Liver (tissue), 3 donors: ENCODE measurements around the gene NUP214.

Experiments
- ATF3 ChIP-seq: IDR thresholded peaks from 2 replicates; pipeline ENCODE4 v1.6.1; 2016; ENCODE audit warnings: antibody characterized with exemption
- CTCF ChIP-seq: fragments of 150-350 bp; IDR thresholded peaks from 2 replicates; pipeline ENCODE4 v1.5.1; 2017; ENCODE audit warnings: improper control_type of control experiment, low read depth, low read length; ENCODE audit not compliant: missing input control
- EGR1 ChIP-seq, 2 donors: IDR thresholded peaks; 2 replicates each; pipeline ENCODE4 v1.6.1; 2016 to 2018; ENCODE audit warnings: antibody characterized with exemption in 2 of 2, low read depth in 2 of 2
- FOXA2 ChIP-seq: IDR thresholded peaks from 2 replicates; pipeline ENCODE4 v1.6.1; 2016; ENCODE audit warnings: antibody characterized with exemption
- GABPA ChIP-seq, 2 donors: IDR thresholded peaks in 1 of 2; conservative IDR thresholded peaks in 1 of 2; 2 replicates each; pipeline ENCODE4 v1.6.1; 2016; ENCODE audit warnings: antibody characterized with exemption in 2 of 2, mild to moderate bottlenecking in 1 of 2, moderate library complexity in 1 of 2
- JUND ChIP-seq, 2 donors: IDR thresholded peaks; 2 replicates each; pipeline ENCODE4 v1.6.1; 2016; ENCODE audit warnings: antibody characterized with exemption in 2 of 2
- MAX ChIP-seq: IDR thresholded peaks from 2 replicates; pipeline ENCODE4 v1.6.1; 2016; ENCODE audit warnings: antibody characterized with exemption
- RAD21 ChIP-seq, 2 donors: IDR thresholded peaks; 2 replicates each; pipeline ENCODE4 v1.6.1; 2016; ENCODE audit warnings: antibody characterized with exemption in 2 of 2, mild to moderate bottlenecking in 2 of 2
- REST ChIP-seq: IDR thresholded peaks from 2 replicates; pipeline ENCODE4 v1.6.1; 2016; ENCODE audit warnings: antibody characterized with exemption, mild to moderate bottlenecking
- RXRA ChIP-seq, 2 donors: IDR thresholded peaks; 2 replicates each; pipeline ENCODE4 v1.6.1; 2017 to 2018; ENCODE audit warnings: antibody characterized with exemption in 2 of 2, mild to moderate bottlenecking in 1 of 2
- SP1 ChIP-seq: IDR thresholded peaks from 2 replicates; pipeline ENCODE4 v1.6.1; 2018; ENCODE audit warnings: antibody characterized with exemption, mild to moderate bottlenecking
- TAF1 ChIP-seq: conservative IDR thresholded peaks from 2 replicates; pipeline ENCODE4 v1.6.1; 2016; ENCODE audit warnings: antibody characterized with exemption, mild to moderate bottlenecking
- YY1 ChIP-seq: IDR thresholded peaks from 2 replicates; pipeline ENCODE4 v1.6.1; 2016; ENCODE audit warnings: antibody characterized with exemption, mild to moderate bottlenecking
- ZBTB33 ChIP-seq: IDR thresholded peaks from 2 replicates; pipeline ENCODE4 v1.6.1; 2016; ENCODE audit warnings: antibody characterized with exemption
- donor health status: healthy.
- donor health status: healthy.

- no peak for TF ChIP-seq REST
- TF ChIP-seq CTCF = no peak
- no peak for TF ChIP-seq MAX
- no peak for TF ChIP-seq TAF1
- TF ChIP-seq ZBTB33 = no peak
- no peak for TF ChIP-seq YY1
- TF ChIP-seq GABPA (IDR thresholded peaks at IDR 0.05 in 1 of 2, conservative IDR thresholded peaks at IDR 0.05 in 1 of 2) = no peak
- TF ChIP-seq RAD21 (IDR thresholded peaks at IDR 0.05) = no peak
- no peak for TF ChIP-seq JUND (IDR thresholded peaks at IDR 0.05)
- TF ChIP-seq EGR1 (IDR thresholded peaks at IDR 0.05; ENCODE audit: low read depth in 2 of 2) = no peak
- TF ChIP-seq RXRA (IDR thresholded peaks at IDR 0.05) = no peak
- no peak for TF ChIP-seq ATF3
- TF ChIP-seq SP1 = no peak
- TF ChIP-seq FOXA2 = no peak
Observed at GRCh38 chr9:131160416-131161112, 35.2 kb downstream of the NUP214 start.
